K562 treated with DMSO at 1 percent for 12 hours (cell line): ENCODE measurements around the gene ELSPBP1. TPM values are rescaled to one million over a fixed set of nuclear protein-coding genes. Genes with fewer than 3 reads are reported as not detected.

Source experiments
- total RNA-seq: library from RNA; unstranded; fragments of 300-600 nt; gene quantifications from 2 replicates; pipeline ENCODE4 v1.2.3, GENCODE V29; 2022; ENCODE audit not compliant: insufficient read depth

Gene ELSPBP1
- total RNA-seq = 2.2 TPM in 1 of 2 replicates, not detected in the other

DNA sequence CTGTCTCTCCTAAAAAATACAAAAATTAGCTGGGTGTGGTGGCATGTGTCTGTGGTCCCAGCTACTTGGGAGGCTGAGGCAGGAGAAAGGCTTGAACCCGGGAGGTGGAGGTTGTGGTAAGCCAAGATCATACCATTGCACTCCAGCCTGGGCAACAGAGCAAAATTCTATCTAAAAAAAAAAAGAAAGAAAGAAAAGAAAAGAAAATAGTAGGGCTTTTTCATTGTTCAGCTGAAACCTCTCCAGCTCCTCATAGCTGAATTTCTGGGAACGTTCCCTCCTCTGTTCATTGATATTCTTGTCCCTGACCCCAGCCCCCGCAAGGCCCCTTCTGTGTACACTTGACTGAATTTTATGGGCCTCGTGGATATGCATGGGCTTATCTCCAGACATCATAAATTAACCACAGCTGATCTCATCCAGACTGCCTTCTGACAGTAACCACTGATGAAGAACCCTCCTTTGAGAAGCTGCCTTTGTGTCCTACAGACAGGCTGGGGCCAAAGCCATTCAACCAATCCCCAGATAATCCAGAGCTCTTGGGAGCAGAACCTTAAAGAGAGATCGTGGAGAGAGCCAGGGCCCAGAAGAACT lies at the start of gene ELSPBP1:
Gene ELSPBP1, plus strand, starts transcription at position 424 of the 594 bp plus-strand sequence. CDS start 14,036 bp downstream, outside the sequence.

GRCh38 chr19:47992070-47992469 lies 2.4 kb upstream of the ELSPBP1 start, which contains the start of gene BSPH1:
Gene BSPH1, minus strand, starts transcription at chr19:47992170. Its CDS starts 89 bp downstream, at chr19:47992081.

DNA sequence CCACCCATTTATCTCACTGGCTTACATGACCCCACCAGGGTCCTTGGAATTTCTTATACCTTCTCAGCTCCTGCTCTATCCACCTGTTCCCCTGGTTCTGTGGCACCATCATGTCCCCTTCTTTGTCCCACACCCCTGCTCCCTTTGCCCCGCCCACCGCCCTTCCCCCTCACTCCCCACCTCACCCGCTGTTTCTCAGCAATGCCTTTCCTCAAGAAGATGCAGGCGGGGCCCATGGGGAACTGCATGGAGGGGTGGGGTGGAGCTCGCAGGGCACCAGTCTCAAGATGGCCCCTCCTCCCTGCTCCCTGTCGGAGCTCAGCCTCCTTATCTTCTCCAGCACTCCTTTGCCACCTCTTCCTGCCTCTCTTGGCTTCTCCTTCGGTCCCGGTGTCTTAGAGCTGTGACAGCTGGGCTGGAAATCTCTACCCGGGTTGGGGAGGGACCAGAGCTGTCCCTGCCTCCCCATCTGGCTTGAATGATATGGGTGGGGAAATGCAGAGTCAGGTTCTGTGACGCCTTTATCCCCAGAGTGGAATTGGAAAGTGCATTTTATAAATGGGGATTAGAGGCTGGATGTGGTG lies 49.3 kb downstream of the ELSPBP1 start, which contains the start of gene CABP5:
Gene CABP5, minus strand, starts transcription at position 405 of the 584 bp plus-strand sequence. Its CDS starts 157 bp downstream, at position 248.

Other genes with a start within 250 kb of the ELSPBP1 start
- gene NOP53, start 249.1 kb upstream of the ELSPBP1 start, total RNA-seq = 1,091 and 1,101 TPM in 2 replicates
- gene SELENOW, start 215.9 kb upstream of the ELSPBP1 start, total RNA-seq = 105 and 163 TPM in 2 replicates
- not detected in 2 replicates for gene TPRX1, start 190.1 kb upstream of the ELSPBP1 start, total RNA-seq
- gene CRX, start 172.7 kb upstream of the ELSPBP1 start, total RNA-seq = not detected in 2 replicates
- gene TPRX2, start 135.4 kb upstream of the ELSPBP1 start, total RNA-seq = not detected in 2 replicates
- not detected in 2 replicates for gene SULT2A1, start 108.3 kb upstream of the ELSPBP1 start, total RNA-seq
- gene BSPH1, start 2.5 kb upstream of the ELSPBP1 start, total RNA-seq = not detected in 2 replicates
- gene CABP5, start 49.4 kb downstream of the ELSPBP1 start, total RNA-seq = not detected in 2 replicates
- gene PLA2G4C, start 116.2 kb downstream of the ELSPBP1 start, total RNA-seq = 0.32 TPM in 1 of 2 replicates, not detected in the other
- 82.1 and 88.6 TPM in 2 replicates for gene LIG1, start 175.7 kb downstream of the ELSPBP1 start, total RNA-seq
- 2.9 and 3.6 TPM in 2 replicates for gene ZSWIM9, start 176.0 kb downstream of the ELSPBP1 start, total RNA-seq